Uterus (tissue), 4 donors: Measurements from ENCODE around the gene DOCK3. TPM values are rescaled to one million over a fixed set of nuclear protein-coding genes. Genes with fewer than 3 reads are reported as not detected.

Source experiments
- DNase-seq, 2 donors: peaks; one replicate each; pipeline ENCODE4 v3.0.0-alpha.2; 2019 to 2020
- H3K27ac ChIP-seq, 2 donors: fragments of 200-600 bp; sonication (generic); 1 replicate in 1 of 2; 2 replicates in 1 of 2; pipeline ENCODE4 v1.5.1; 2016 to 2018
- H3K27me3 ChIP-seq, 2 donors: fragments of 200-600 bp; sonication (generic); one replicate each; pipeline ENCODE4 v1.5.1; 2018 to 2019; ENCODE audit warnings: control low read depth in 1 of 2
- H3K36me3 ChIP-seq, 2 donors: fragments of 200-600 bp; sonication (generic); one replicate each; pipeline ENCODE4 v1.5.1; 2019; ENCODE audit warnings: control low read depth in 1 of 2
- H3K4me1 ChIP-seq, 2 donors: fragments of 200-600 bp; sonication (generic); one replicate each; pipeline ENCODE4 v1.5.1; 2018 to 2019; ENCODE audit warnings: control low read depth in 1 of 2
- H3K4me3 ChIP-seq, 2 donors: fragments of 200-600 bp; sonication (generic); 1 replicate in 1 of 2; 2 replicates in 1 of 2; pipeline ENCODE4 v1.5.1; 2018 to 2019; ENCODE audit warnings: mild to moderate bottlenecking in 1 of 2
- H3K9me3 ChIP-seq, 2 donors: fragments of 200-600 bp; sonication (generic); one replicate each; pipeline ENCODE4 v1.5.1; 2019; ENCODE audit warnings: control low read depth in 1 of 2
- POLR2A ChIP-seq, 2 donors: fragments of 450-650 bp; IDR thresholded peaks; one replicate each; pipeline ENCODE4 v1.6.1; 2016; ENCODE audit warnings: antibody characterized with exemption in 2 of 2, mild to moderate bottlenecking in 1 of 2, moderate library complexity in 1 of 2
- intact Hi-C: fragments of 100-400 bp; cut with DNase I; formaldehyde crosslinking; loops from one replicate; pipeline ENCODE4 v1.15.1; 2023; ENCODE audit warnings: low total_unique reads
- total RNA-seq, 4 donors: library from RNA; depleted of rRNA in 3 of 4; stranded (reverse); fragments of >200 nt in 3 of 4; gene quantifications; one replicate each; pipeline versions ENCODE4 v1.1.0 to v1.2.4, GENCODE V29; 2014 to 2023
- TF ChIP-seq, protein P1 (sequence below), 4 experiments: fragments of 200-600 bp in 2 of 4; fragments of 450-650 bp in 2 of 4; sonication (generic) in 2 of 4; IDR thresholded peaks; one replicate each; pipeline ENCODE4 v1.5.1; 2016 to 2019; ENCODE audit warnings: antibody characterized with exemption in 4 of 4, mild to moderate bottlenecking in 2 of 4, moderate library complexity in 1 of 4
- donor health status: DM: yes; HTN: yes; CAD: no.

DOCK3 gene
- total RNA-seq, 4 donors from 2014 or later = under 0.01 to 1.6 (median 0.46) TPM

DNA sequence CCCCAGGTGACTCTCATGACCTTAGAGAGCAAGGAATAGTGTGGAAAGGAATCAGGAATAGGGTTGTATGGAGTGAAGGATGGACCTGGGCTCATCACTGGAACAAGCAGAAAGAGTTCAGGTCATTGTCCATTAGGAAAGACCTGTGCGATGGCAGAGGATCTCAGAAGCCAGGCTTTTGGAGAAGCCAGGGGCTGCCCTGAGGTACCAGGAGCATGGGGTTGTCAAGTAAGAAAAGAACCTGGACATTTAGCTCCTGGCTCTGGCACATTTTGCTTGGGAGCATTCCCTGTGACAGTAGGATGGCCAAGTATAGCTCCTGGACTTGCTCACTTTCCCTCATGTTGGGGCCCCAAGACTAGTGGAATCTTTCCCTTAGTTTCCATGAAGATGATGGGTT is 657.4 kb downstream of the DOCK3 start:
- Histone ChIP-seq H3K4me1 (no peaks in the 10 kb centered on the region), H3K36me3 (no peaks in the 10 kb centered on the region), H3K27ac (no peak overlapping the region), H3K4me3 (no peak overlapping the region), H3K27me3 (no peaks in the 10 kb centered on the region), H3K9me3 (no peaks in the 10 kb centered on the region)
- intact Hi-C loops = no loop called here
- TF ChIP-seq POLR2A (IDR thresholded peaks at IDR 0.05) = no peak
- TF ChIP-seq, protein P1, sequence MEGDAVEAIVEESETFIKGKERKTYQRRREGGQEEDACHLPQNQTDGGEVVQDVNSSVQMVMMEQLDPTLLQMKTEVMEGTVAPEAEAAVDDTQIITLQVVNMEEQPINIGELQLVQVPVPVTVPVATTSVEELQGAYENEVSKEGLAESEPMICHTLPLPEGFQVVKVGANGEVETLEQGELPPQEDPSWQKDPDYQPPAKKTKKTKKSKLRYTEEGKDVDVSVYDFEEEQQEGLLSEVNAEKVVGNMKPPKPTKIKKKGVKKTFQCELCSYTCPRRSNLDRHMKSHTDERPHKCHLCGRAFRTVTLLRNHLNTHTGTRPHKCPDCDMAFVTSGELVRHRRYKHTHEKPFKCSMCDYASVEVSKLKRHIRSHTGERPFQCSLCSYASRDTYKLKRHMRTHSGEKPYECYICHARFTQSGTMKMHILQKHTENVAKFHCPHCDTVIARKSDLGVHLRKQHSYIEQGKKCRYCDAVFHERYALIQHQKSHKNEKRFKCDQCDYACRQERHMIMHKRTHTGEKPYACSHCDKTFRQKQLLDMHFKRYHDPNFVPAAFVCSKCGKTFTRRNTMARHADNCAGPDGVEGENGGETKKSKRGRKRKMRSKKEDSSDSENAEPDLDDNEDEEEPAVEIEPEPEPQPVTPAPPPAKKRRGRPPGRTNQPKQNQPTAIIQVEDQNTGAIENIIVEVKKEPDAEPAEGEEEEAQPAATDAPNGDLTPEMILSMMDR (IDR thresholded peaks at IDR 0.05) = no peak
- no peak for DNase-seq

DNA sequence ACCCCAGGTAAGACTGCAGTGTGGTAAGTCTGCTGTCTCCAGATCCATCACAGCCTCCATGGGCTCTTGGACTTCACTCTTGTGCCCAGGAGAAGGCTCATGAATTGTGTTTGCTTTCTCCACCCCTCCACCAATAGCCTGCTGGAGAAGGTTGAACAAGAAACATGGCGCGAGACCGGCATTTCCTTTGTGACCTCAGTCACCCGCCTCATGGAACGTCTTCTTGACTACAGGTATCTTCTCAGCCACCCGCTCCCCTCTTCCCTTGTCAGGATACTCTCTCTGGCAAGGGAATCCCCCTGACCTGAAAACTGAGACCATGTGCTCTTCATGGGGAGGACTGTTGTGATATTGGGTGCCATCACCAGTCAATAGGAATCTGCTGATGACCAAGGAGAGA is 658.3 kb downstream of the DOCK3 start:
- no peaks in the 10 kb centered on the region for H3K27me3 ChIP-seq
- TF ChIP-seq, protein P1 (IDR thresholded peaks at IDR 0.05) = no peak
- TF ChIP-seq POLR2A (IDR thresholded peaks at IDR 0.05) = no peak
- H3K9me3 ChIP-seq = no peaks in the 10 kb centered on the region
- H3K4me1 ChIP-seq = no peaks in the 10 kb centered on the region
- no peak overlapping the region for H3K4me3 ChIP-seq
- intact Hi-C loops = no loop called here
- H3K36me3 ChIP-seq = no peaks in the 10 kb centered on the region
- no peak overlapping the region for H3K27ac ChIP-seq
- DNase-seq = no peak

DNA sequence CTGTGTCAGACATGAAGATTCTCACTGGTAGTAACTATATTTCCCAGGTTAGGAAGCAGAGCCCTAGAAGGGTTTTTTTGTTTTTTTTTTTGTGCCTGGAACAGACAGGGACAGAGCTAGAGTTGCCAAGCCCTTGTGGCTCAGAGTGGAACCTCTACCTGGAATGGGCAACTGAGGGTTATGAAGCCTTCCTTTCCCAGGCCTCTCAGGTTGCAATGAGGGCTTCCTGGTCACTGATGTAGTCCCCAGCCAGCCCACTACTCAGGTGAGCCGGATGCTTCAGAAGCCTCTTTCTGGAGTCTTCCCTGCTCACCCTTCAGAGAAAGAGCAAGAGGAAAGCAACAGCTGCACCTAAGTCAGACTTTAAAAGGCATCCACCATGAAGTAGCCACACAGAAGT is 661.5 kb downstream of the DOCK3 start:
- TF ChIP-seq, protein P1 (IDR thresholded peaks at IDR 0.05) = no peak
- no peak for TF ChIP-seq POLR2A (IDR thresholded peaks at IDR 0.05)
- no peaks in the 10 kb centered on the region for H3K27me3 ChIP-seq
- H3K9me3 ChIP-seq = no peaks in the 10 kb centered on the region
- no peaks in the 10 kb centered on the region for H3K4me1 ChIP-seq
- intact Hi-C loops = no loop called here
- no peak for DNase-seq
- H3K36me3 ChIP-seq = no peaks in the 10 kb centered on the region
- no peak overlapping the region for H3K4me3 ChIP-seq
- H3K27ac ChIP-seq = no peak overlapping the region

DNA sequence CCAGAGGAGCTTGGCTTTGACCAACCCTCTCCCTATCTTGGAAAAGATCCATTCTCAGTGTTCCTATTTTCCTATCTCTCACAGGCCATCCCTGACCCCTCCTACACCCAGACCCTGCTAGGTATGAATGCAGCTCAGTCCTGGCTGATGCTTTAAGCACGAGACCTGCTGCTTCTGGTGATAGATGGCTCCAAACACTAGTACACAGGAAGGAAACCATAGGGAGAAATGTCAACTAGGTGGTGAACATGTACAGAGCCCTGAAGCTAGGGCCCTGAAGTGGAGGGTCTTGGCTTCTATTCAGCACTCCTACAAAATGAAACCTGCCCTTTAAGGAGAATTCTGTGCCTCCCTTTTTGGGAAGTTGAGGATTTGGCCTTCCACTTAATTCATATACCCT is 662.9 kb downstream of the DOCK3 start:
- Histone ChIP-seq H3K9me3 (no peaks in the 10 kb centered on the region), H3K4me3 (no peak overlapping the region), H3K27ac (no peak overlapping the region), H3K27me3 (no peaks in the 10 kb centered on the region), H3K36me3 (no peaks in the 10 kb centered on the region), H3K4me1 (no peaks in the 10 kb centered on the region)
- no peak for TF ChIP-seq POLR2A (IDR thresholded peaks at IDR 0.05)
- TF ChIP-seq, protein P1 (IDR thresholded peaks at IDR 0.05) = no peak
- no peak for DNase-seq
- intact Hi-C loops = no loop called here

DNA sequence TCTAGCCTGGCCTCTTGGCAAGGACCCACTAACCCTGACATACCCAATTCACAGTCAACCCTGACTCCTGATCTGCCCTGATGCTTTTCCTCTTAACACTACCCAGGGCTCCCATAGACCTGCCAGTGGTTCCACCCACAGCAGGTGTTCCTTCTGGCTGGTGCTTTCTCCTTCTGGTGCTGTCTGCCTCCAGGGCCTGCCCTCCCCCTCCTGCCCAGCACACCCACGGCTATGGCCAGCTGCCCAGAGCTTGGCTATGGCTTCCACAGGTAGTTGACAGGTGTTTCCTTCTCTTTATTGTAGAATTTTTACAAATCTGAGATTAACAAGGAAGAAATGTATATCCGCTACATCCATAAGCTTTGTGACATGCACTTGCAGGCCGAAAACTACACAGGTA is 663.9 kb downstream of the DOCK3 start:
- DNase-seq = no peak
- intact Hi-C loops = no loop called here

More for the DNA sequence above, 663.9 kb downstream of the DOCK3 start:
- no peaks in the 10 kb centered on the region for H3K27me3 ChIP-seq
- no peaks in the 10 kb centered on the region for H3K9me3 ChIP-seq
- H3K4me3 ChIP-seq = no peak overlapping the region
- no peak overlapping the region for H3K27ac ChIP-seq
- no peaks in the 10 kb centered on the region for H3K36me3 ChIP-seq
- TF ChIP-seq, protein P1 (IDR thresholded peaks at IDR 0.05) = no peak
- TF ChIP-seq POLR2A (IDR thresholded peaks at IDR 0.05) = no peak
- H3K4me1 ChIP-seq = no peaks in the 10 kb centered on the region
